Measurements from ENCODE around the gene PCDHA5.

PCDHA5 gene

DNA sequence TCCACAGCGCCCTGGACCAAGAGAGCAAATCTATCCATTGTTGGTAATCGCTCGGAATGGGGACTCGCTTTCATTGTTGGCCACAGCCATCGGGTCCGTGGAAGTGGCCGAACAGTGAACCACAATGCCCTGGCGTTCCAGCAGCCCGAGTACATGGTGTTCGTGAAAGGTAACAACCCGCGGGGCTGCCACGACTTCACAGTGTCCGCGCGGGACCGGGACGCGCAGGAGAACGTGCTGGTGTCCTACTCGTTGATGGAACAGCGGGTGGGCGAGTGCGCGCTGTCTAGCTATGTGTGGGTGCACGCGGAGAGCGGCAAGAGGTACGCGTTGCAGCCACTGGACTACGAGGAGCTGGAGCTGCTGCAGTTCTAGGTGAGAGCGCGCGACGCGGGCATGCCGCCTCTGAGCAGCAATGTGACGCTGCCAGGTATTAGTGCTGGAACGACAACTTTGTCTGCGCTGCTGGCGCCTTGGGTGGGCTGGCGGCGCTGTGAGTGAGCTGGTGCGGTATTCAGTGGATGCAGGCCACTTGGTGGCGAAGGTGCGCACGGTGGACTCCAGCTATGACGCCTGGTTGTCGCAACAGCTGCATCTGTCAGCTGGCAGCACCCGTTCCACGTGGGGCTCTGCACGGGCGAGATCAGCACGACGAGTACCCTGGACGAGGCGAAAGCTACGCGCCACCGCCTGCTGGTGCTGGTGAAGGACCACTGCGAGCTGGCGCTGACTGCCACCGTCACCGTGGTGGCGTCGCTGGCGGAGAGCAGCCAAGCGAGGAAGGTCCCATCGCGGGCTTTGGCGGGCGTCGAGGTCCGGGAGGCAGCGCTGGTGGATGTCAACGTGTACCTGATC lies 41.3 kb downstream of the PCDHA5 start:
- DNase-seq: no peak

DNA sequence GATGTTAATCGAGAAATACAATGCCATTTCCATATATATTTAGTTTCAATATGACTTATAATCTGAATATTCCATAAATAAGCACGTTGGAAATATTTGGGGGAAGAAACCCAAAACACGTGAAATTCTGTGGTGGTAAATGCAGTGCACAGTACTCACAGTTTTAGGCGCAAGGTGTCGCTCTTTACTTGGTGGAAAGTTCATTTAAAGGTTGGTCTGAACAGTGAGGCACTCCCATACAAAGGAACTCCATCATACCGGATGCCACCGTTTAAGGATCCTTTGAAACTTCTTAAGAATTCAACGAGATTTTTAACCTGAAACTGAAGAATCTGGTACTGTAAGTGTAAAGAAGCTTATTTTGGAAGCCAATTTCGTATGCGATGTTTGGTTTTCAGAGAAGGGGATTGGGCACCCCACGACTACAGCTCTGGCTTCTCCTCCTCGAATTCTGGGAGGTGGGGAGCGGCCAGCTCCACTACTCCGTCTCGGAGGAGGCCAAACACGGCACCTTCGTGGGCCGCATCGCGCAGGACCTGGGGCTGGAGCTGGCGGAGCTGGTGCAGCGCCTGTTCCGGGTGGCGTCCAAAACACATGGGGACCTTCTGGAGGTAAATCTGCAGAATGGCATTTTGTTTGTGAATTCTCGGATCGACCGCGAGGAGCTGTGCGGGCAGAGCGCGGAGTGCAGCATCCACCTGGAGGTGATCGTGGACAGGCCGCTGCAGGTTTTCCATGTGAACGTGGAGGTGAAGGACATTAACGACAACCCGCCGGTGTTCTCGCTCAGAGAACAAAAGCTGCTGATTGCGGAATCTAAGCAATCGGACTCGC lies 47.5 kb downstream of the PCDHA5 start, which contains the start of gene PCDHA11:
TSS of gene PCDHA11 (plus strand) at position 237 of the 834 bp plus-strand sequence. CDS start at position 384, 147 bp downstream.
- DNase-seq: no peak

DNA sequence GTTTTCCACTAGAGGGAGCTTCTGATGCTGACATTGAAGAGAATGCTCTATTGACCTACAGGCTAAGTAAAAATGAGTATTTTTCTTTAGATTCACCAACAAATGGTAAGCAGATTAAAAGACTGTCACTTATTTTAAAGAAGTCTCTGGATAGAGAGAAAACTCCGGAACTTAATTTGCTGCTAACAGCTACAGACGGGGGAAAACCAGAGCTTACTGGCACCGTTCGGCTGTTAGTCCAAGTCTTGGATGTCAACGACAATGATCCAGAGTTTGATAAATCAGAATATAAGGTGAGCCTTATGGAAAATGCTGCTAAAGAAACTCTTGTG lies 48.1 kb downstream of the PCDHA5 start:
- peak in 1 of 2 donors; percentile 1 for DNase-seq

DNA sequence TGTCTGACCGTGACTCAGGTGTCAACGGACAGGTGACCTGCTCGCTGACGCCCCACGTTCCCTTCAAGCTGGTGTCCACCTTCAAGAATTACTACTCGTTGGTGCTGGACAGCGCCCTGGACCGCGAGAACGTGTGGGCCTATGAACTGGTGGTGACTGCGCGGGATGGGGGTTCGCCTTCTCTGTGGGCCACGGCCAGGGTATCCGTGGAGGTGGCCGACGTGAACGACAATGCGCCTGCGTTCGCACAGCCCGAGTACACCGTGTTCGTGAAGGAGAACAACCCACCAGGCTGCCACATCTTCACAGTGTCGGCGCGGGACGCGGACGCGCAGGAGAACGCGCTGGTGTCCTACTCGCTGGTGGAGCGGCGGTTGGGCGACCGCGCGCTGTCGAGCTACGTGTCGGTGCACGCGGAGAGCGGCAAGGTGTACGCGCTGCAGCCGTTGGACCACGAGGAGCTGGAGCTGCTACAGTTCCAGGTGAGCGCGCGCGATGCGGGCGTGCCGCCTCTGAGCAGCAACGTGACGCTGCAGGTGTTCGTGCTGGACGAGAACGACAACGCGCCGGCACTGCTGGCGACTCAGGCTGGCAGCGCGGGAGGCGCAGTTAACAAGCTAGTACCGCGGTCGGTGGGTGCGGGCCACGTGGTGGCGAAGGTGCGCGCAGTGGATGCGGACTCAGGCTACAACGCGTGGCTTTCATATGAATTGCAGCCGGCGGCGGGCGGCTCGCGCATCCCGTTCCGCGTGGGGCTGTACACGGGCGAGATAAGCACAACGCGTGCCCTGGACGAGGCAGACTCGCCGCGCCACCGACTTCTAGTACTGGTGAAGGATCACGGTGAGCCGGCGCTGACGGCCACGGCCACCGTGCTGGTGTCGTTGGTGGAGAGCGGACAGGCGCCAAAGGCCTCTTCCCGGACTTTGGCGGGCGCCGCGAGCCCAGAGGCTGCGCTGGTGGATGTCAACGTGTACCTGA lies 49.1 kb downstream of the PCDHA5 start:
- no peak for DNase-seq

Data from inflammatory macrophage (primary cell).